Keratinocyte (primary cell): ENCODE data around the gene ERI3.

Experiments used
- EZH2 ChIP-seq: IDR thresholded peaks from one replicate; pipeline ENCODE4 v1.6.1; 2012; ENCODE audit warnings: inconsistent platforms, mild to moderate bottlenecking, low read length, moderate library complexity
- TF ChIP-seq, protein P1 (sequence below), 3 experiments: IDR thresholded peaks in 1 of 3; conservative IDR thresholded peaks in 1 of 3; optimal IDR thresholded peaks in 1 of 3; 2 replicates in 2 of 3; 3 replicates in 1 of 3; pipeline versions ENCODE3 to v1.5.1; 2011; ENCODE audit warnings: low read length in 3 of 3, mild to moderate bottlenecking in 3 of 3, moderate library complexity in 2 of 3, control low read depth in 1 of 3, inconsistent platforms in 1 of 3; ENCODE audit not compliant: insufficient read depth in 2 of 3; ENCODE audit errors: extremely low read depth in 1 of 3

DNA sequence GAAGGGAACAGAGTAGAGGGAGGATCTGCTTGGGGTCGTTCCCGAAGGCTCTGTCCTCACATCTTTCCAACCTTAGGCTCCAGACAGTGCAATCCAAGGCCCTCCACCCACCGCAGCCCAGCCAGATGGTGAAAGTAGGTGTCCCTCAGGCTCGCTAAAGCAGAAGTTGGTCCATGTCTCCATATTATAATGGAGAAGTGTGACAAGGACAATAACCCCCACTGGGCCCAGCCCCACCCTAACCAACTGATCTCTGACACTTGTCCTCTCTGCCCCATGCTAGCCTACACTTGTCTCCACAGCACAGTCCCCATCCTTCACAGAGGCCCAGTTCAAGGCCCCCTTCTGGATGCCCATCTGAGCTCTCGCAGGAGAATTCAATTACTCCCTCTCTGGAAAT is 93.1 kb downstream of the ERI3 start:
- TF ChIP-seq, protein P1, sequence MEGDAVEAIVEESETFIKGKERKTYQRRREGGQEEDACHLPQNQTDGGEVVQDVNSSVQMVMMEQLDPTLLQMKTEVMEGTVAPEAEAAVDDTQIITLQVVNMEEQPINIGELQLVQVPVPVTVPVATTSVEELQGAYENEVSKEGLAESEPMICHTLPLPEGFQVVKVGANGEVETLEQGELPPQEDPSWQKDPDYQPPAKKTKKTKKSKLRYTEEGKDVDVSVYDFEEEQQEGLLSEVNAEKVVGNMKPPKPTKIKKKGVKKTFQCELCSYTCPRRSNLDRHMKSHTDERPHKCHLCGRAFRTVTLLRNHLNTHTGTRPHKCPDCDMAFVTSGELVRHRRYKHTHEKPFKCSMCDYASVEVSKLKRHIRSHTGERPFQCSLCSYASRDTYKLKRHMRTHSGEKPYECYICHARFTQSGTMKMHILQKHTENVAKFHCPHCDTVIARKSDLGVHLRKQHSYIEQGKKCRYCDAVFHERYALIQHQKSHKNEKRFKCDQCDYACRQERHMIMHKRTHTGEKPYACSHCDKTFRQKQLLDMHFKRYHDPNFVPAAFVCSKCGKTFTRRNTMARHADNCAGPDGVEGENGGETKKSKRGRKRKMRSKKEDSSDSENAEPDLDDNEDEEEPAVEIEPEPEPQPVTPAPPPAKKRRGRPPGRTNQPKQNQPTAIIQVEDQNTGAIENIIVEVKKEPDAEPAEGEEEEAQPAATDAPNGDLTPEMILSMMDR (optimal IDR thresholded peaks at IDR 0.05 in 1 of 3, IDR thresholded peaks at IDR 0.05 in 1 of 3, conservative IDR thresholded peaks at IDR 0.05 in 1 of 3; ENCODE audit: extremely low read depth in 1 of 3, insufficient read depth in 2 of 3, low read length in 3 of 3), result no peak
- no peak for TF ChIP-seq EZH2
